Measurements from ENCODE around the gene TMA7B.

TMA7B gene

DNA sequence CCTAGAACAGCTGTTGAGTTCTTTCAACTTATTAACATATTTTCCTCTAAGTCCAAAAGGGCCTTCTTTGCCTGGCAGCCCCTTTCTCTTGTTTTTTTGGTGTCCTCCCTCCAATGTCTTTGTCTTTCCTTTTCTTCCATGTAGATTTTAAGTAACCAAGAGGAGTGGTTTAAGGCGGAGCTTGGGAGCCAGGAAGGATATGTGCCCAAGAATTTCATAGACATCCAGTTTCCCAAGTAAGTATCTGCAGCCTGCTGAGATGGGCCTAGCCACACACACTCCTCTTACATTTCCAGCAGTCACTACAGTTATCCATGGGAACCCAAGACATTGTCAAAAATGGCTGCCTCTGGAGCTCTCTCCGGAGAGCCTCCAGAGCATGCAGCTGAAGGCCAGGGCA is 4.5 kb upstream of the TMA7B start:
- FAIRE-seq = no peak

DNA sequence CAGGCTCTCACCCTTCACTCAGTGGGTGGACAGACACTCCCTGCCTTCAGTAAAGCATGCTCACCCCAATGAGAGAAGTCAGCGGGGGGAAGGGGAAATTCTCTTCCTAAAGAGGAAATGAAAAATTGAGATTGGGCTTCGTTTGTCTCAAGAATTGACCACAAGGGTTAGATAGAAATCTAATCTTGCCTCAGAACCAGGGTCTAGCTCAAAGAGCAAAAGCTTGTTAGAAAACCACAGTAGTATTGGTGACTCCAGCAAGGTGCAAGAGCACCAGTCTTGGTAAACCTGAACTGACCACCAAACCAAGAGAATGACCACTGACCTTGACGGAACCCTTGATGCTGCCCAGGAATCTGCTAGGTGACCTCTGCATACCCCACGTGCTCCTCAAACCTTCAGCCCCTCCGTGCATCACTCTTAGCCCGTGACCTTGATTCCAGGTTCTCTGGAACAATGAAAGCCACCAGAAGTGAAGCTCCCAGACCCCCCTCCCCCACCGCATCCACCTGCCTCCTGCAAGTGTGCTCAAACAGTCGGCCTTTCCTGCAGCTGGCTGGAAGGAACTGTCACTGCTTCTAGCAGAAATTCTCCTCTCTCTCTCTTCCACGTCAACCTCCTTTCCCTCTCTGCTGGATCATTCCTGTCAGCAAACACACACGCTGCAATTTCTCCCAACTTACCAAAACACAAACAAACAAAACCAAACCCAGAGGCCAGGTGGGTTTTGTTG is 3.1 kb upstream of the TMA7B start:
- FAIRE-seq = no peak

DNA sequence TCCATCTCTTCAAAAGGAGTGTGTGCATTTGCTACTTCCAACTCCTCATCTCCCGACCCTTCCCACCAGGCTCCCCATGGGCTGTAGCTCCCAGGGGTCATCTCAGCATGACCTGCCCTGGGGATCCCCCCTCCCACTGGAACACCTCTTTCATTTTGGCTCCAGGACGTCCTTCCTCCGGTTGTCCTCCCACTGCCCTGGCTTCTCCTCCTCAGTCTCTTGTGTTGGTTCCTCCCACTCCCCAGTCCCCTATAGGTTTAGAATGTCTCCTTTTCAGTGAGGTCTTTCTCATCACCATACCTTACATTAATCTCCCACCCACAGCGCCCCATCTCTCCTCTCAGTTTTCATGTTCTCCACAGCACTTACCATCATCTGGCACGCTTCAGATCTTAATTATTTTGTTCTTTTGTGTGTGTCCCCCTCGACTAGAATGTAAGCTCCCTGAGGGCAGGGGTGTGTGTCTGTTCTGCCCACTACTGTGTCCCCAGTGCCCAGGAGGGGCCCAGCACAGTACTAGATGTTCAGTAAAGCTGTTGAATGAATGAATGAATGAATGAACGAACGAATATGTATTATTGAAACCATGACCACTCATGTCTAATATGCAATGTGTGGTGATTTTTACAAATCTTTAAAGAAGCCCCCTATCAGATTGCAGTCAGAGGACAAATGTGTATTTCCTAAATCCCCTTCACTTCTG is 2.0 kb upstream of the TMA7B start:
- FAIRE-seq = no peak

DNA sequence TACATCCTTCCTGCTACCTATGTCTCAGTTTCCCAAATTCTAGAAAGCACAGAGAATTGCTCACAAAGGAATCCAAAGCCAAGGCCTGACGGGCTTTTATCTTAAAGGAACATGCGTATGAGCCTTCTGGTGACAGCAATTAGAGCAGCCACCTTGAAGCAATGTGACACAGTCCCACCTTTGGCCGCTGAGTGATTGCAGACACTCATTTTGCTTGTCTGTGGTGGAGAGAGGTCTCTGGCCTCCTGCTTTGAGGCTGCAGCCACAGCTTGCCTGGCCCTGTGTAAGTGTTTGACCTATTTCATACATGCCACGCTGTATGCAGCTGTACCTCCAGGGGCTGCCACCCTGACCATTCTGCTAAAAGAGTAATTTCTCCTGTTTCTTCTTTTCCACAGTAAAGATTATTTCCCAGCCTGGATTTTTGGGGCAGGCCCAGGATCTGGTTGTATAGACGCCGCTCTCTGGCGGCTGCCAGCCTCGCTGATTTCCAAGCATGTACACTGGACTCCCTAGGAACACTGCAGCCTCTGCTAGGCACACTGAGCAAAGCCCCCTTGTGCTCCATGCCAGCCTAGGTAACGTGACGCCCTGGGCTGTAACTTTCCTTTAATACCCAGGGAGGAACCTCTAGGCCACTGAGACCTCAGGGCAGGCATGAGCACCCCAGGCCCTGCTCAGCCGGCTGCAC is 1.1 kb upstream of the TMA7B start:
- no peak for FAIRE-seq

DNA sequence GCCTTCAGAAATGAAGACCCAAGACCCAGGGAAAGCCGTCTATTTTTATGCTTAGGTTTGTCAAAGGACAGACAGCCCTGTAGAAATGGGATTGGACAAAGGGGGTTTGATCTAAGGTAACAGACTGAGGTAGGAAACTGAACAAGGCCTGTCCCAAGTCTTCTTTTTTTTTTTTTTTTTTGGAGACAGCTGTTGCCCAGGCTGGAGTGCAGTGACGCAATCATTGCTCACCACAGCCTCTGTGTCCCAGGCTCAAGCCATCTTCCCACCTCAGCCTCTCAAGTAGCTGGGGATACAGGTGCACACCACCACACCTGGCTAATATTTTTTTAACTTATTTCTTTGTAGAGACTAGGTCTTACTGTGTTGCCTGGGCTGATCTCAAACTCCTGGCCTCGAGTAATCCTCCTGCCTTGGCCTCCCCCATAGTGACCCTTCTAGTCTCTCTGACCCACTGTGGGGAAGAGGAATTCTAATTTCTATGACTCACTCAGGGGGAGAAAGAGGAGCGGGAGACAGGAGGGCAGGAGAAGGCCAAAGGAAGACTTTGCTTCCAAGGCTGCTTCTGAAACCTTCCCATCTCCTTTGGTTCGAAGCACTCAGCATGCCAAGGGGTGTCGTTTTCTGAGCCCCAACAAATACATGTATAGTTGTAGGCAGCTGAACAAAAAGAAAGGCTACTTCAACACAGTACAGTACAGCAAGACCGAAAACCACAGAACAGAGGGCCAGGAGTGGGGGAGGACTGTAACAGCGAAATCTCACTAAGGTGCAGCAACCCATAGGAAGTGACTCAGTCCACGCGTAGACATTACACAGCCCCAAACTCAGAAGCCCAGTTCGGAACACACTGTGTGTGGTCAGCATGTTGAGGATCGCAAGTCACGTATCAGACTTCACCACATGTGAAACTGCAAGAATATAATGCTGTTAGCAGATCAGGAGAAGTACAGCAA is 872 bp downstream of the TMA7B start:
- no peak for FAIRE-seq

DNA sequence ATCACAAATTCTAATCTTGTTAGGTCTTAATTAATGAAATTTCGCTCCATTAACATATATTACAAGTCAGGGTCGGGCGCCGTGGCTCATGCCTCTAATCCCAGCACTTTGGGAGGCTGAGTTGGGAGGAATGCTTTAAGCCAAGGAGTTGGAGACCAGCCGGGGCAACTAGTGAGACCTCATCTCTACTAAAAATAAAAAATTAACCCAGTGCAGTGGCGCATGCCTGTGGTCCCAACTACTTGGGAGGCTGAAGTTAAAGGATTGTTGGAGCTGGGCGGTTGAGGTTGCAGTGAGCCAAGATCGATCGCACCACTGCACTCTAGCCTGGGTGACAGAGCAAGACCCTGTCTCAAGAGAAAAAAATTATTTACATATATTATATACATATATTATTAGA is 1.9 kb downstream of the TMA7B start:
- FAIRE-seq = no peak

DNA sequence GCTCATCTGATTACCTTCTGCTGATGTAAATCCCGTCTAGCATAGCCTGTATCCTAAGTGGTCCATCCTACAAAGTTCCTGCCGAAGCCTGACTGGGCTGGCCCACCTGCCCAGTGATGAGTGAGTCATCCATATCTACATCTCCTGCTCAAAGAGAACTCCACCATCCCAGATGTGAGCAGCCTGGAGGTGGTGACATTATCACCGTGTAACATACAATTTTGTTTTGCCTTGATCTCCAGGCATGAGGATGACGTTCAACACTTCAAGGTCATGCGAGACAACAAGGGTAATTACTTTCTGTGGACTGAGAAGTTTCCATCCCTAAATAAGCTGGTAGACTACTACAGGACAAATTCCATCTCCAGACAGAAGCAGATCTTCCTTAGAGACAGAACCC is 5.6 kb downstream of the TMA7B start:
- no peak for FAIRE-seq

DNA sequence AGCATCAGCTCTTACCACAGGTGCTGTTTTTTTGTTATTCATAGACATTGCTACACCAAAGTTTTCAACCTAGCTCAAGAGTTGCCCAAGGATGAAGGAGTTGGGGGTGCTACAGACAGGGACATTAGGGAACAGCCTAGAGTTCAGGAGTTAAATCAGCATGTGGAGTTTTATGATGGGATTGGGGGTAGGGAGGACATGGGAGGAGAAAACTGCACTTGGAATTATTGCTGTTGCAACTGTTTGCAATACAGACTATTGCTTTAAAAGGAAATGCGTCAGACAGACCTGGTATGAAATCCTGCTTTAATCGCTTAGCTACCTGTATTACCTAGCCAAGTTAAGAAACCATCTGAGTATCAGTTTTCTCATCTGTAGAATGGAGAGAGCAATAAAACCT is 6.3 kb downstream of the TMA7B start:
- no peak for FAIRE-seq

DNA sequence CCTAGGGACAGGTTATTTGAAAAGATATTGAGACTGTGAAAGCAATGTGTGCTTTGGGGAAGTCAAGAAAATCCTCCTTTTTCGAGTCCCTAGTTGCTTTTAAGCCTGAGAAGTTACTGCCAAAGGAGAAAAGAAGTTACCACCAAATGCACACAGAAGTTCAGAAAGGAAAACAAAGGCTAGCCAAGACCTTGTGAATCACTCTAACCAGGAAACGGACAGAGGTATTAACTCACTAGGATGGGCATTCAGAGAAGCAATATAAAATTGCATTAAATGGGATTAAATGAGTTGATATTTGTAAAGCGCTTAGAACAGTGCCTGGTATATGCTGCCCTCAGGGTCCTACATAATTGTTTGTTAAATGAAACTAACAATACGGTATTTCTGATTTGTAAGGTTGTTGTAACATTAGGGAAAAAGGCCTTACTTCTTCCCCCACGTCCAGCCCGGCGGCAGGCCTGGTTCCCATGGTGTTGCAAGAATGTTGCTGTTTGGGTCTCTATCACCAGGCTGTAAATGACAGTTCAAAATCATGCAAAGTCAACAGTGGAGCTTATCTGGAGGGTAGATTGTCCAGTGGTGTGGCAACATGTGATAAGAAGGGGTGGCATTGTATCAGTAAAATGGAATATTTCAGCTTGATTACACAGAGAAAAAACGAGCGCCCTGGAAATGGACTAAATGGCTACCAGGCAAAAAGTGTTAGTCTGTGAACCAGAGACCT is 7.1 kb downstream of the TMA7B start:
- no peak for FAIRE-seq

DNA sequence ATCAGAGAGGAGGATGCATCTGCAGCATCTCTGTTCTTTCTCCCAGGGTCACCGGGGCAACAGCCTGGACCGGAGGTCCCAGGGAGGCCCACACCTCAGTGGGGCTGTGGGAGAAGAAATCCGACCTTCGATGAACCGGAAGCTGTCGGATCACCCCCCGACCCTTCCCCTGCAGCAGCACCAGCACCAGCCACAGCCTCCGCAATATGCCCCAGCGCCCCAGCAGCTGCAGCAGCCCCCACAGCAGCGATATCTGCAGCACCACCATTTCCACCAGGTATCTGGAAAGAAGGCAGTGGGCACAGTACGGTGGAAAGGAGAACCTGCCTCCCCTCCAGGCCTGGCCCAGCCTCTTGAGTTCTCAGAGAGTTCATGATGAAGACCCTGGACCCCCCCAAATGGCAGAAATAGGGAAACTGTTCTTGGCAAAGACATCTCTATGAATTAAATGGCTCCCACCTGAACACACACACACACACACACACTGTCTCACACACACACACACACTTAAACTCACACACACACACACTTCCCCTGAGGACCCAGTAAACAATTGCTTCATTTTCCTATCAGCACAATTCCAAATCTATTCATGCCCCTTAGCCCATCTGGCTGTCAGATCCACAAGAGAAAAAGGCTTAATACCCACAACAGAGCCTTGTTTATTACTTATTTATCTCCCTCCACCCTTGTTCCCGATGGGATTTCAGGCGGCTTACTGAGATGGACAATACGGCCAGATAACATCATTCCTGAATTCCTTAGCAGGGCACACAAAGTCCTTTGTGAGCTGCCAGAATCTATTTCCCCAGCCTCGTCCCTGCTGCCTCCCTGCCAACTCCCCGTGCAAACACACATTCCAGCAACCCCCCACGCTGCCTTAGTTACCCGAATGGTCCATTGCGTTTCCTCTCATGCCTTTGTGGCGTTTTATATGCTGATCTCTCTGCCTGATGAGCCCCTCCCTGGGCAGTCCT is 8.1 kb downstream of the TMA7B start:
- FAIRE-seq = no peak

DNA sequence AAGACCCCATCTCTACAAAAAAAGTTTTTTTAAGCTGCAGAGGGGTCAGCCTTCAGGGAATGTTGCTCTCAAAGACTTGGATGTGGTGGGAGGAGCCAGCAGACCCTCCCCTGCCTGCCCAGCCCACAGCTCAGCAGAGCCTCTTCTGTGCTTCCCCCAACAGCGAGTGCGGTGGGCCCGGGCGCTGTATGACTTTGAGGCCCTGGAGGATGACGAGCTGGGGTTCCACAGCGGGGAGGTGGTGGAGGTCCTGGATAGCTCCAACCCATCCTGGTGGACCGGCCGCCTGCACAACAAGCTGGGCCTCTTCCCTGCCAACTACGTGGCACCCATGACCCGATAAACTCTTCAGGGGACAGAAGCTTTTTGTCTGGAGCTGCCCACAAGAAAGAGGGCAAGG is 10.5 kb downstream of the TMA7B start:
- FAIRE-seq = no peak

DNA sequence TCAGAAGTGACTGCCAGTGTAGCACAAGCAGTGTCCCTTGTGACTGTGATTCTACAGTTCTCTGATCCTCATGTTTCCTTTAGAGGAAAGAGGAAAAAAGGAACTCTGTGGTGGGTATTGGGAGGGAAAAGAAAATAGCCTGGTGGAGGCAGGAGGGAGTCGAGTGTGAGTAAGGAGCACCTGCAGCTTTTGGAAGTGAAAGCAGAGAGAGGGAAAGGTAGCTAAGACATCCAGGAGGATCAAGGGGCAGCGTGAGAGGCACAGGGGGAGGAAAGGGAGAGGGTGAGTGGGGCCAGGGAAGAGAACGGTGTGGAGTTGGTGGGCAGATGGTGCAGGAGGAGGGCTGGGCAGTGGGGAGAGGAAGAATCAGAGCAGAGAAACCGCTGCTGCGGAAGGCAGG is 12.4 kb downstream of the TMA7B start:
- FAIRE-seq = no peak

DNA sequence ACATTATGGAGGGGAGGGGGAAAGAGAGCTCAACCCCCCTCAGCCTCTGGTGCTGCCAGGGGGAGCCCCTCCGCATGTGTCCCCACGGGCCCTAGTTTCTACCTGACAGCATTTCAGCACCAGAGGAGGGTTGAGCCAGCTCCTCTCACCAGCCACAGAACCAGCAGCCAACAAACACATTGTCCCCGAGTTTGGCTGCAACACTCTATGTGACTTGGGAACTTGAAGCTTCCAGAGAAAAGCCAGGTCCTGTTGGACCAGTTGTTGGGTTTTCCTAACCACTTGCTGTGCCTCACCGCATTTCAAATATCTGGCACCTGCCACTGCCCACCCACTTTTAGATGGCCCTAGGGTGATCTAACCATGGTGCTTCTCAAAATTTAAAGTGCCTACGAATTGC is 13.5 kb downstream of the TMA7B start:
- no peak for FAIRE-seq

DNA sequence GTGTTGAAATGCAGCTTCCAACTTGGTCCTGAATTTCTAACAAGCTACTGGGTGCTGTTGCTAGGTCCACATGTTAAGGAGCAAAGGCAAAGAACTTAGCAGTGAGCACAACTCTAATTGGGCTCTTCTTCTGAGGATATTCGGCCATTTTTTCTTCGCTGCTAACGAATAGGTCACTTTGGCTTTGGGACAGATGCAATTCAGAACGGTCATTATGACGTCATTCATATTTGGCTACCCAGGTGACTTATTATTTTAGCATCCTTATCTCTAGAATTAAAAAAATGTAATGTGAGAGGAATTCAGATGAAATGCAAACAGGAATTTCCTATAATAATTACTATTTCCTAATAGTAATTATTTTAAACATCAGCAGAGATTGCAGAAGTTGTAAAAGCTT is 13.9 kb downstream of the TMA7B start:
- no peak for FAIRE-seq

DNA sequence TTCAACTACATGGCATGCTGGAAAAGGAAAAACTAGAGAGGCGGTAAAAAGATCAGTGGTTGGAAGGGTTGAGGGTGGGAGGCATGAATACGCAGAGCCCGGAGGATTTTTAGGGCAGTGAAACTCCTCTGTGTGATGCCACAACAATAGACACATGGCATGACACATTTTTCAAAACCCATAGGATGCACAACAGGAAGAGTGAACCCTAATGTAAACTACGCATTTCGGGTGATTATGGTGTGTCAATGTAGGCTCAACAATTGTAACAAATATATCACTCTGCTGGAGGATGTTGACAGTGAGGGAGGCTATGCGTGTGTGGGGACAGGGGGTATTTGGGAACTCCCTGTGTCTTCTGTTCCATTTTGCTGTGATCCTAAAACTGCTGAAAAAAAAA is 18.9 kb downstream of the TMA7B start:
- no peak for FAIRE-seq

DNA sequence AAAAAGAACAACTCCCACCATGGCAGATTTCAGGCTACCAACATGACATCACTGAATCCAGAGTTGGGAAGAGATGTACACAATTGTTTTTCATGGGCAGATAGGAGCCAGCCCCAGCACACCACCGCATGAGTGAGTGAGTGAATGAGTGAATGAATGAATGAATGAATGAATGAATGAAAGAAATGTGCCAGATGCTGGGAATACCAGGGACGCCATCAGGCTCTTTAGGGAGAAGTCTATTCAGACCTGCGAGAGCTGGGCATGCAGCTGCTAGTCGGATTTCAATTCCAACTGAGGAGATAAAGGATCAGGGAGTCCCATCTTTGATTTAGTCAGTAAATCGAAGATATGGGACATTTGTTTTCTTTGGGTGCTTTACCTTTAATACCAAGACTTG is 19.3 kb downstream of the TMA7B start:
- FAIRE-seq = no peak

DNA sequence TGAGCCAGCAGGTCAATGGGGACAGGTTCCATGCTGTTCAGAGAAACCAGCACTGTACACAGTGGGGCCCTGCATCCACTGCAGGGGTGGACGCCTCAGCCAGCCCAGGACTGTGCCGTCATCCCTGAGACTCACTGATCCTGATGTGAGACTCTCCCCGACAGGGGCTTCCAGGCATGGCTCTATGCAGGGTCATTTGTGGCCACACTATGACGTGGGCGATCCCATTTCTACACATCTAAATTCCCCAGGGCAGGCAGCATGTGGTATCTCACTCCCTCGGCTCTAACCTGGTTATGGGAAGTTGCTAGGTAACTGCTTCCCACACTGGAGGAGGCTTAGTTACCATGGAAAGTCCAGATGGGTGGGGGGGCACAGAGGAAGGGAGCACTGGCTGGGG is 20.4 kb downstream of the TMA7B start:
- FAIRE-seq = no peak

DNA sequence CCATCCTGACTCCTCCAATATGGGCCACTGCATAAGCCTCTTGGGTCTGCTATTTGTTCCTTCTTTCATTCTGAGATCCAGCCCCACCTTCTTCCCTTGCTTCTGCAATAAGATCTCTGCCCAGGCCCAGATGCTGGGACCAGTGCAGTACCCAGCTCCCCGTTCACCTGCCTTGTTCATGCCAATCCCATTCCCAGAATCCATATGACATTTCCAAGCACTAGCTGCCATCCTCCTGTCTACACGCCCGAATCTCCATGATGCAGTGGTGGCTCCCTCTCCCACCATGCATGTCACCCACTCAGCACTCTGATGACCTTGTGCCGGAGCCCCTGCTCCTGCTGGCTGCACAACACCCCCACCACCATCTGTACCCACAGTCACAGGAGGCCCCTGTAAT is 23.1 kb downstream of the TMA7B start:
- FAIRE-seq = no peak

DNA sequence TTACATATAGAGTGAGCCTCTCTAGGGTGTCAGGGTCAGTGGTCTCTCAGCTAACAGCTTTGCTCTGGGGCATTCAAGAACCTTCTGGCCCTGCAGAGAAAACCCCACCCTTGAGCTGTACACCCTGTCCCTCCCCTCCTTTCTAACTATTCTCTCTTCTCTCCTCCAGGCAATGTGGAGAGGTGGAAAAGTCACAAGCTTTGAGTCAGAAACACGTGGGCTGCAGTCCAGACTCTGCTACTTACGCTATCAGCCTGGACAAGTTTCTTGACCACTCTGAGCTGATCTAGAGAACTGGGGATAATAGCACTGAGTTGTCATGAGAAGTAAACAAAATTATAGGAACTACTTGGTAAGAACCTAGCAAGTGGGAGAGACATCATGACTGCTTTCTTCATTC is 23.8 kb downstream of the TMA7B start:
- no peak for FAIRE-seq

DNA sequence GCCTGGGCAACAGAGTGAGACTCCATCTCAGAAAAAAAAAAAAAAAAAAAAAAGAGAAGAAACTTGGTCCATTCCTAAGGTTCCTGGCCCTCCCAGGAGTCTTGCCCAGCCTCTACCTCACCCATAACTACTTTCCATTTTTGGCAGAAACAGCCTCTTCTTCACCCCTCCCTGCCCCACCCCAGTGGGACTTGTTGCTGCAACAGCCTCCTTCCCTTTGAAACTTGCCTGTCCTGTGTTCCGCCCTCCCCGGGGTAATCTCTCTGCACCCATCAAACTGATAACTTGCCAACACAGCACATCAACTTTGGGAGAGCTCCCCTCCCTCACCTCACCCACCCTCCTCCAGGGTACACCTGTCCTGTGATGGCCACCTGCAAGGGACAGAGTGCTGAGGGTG is 24.5 kb downstream of the TMA7B start:
- no peak for FAIRE-seq

DNA sequence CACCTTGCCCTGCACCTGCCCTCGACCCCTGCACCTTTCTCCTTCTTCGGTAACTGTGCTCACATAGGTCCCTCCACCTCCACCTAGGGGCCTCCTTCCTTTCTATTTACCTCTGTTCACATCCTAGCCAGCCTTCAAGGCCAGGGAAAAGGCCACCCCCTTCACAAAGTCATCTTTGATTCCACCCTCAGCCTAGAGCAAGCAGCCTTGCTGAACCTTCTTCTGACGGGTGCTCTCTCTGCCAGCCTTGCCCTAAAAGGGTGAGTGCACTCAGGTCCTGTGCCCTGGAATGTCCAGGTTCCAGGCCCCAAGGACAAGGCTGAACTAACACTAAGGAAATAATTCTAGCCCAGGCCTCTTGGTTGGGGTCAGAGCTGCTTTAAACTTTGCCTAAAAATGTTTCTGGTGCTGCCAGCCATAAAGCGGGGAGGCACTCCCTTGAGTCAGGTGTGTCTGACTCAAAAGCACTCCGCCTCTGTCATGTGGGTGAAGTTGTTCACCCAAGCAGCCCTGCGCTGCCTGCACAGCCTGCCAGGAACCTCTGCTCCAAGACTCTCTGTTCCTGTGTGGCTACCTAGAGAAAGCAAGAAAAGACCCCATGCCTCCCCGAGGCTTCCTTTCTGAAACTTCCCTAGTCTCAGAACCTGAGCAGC is 25.3 kb downstream of the TMA7B start:
- no peak for FAIRE-seq

Data from TTC549 (cell line).